NCI-H1436 treated with DMSO at 0.1 percent for 48 hours (cell line): Measurements from ENCODE around the gene FCRL1.

Source experiments
- DNase-seq: peaks from one replicate; lab custom pipeline; 2025; lab: John Stamatoyannopoulos, UW

FCRL1 gene

GRCh38 chr1:157819896-157820295 lies at the start of gene FCRL1:
Gene FCRL1 (minus strand): TSS chr1:157820120. CDS start chr1:157820037, 83 bp downstream.
- no peak for DNase-seq

- no peak for DNase-seq
These were observed 48.7 kb upstream of the FCRL1 start for GRCh38 chr1:157868654-157869053.

- no peak for DNase-seq
These were observed 42.5 kb upstream of the FCRL1 start for GRCh38 chr1:157862114-157863070.

- no peak for DNase-seq
These were observed 36.6 kb upstream of the FCRL1 start for GRCh38 chr1:157856538-157856937.

- DNase-seq = no peak
These were observed 32.6 kb upstream of the FCRL1 start for GRCh38 chr1:157852476-157852875.

GRCh38 chr1:157849229-157849875 lies 29.4 kb upstream of the FCRL1 start:
- no peak for DNase-seq

- DNase-seq = no peak
These were observed 24.3 kb upstream of the FCRL1 start for GRCh38 chr1:157844089-157844830.

GRCh38 chr1:157842939-157843338 lies 23.0 kb upstream of the FCRL1 start:
- no peak for DNase-seq

GRCh38 chr1:157841708-157842107 lies 21.8 kb upstream of the FCRL1 start, which contains the start of gene CD5L:
Gene CD5L (minus strand): TSS chr1:157841808. CDS start chr1:157841701, 107 bp downstream.
- no peak for DNase-seq

- DNase-seq = no peak
These were observed 19.0 kb upstream of the FCRL1 start for GRCh38 chr1:157838966-157839365.

- DNase-seq = no peak
These were observed 14.5 kb upstream of the FCRL1 start for GRCh38 chr1:157834430-157834829.

- no peak for DNase-seq
These were observed 13.2 kb upstream of the FCRL1 start for GRCh38 chr1:157833145-157833544.

- no peak for DNase-seq
These were observed 12.2 kb upstream of the FCRL1 start for GRCh38 chr1:157831968-157832626.

GRCh38 chr1:157830887-157831286 lies 11.0 kb upstream of the FCRL1 start:
- DNase-seq = no peak

GRCh38 chr1:157829711-157830110 lies 9.8 kb upstream of the FCRL1 start:
- DNase-seq = no peak

GRCh38 chr1:157829210-157829609 lies 9.3 kb upstream of the FCRL1 start:
- no peak for DNase-seq

- DNase-seq = no peak
These were observed 379 bp upstream of the FCRL1 start for GRCh38 chr1:157820299-157820698.

GRCh38 chr1:157819215-157819614 lies 705 bp downstream of the FCRL1 start:
- no peak for DNase-seq

- DNase-seq = no peak
These were observed 6.7 kb downstream of the FCRL1 start for GRCh38 chr1:157813269-157813668.

- no peak for DNase-seq
These were observed 13.3 kb downstream of the FCRL1 start for GRCh38 chr1:157806431-157807149.

GRCh38 chr1:157803851-157804250 lies 16.1 kb downstream of the FCRL1 start:
- DNase-seq = no peak
